Erythroblast (primary cell): ENCODE data around the gene USP53.

Experiments
- DNase-seq, 2 experiments: peaks; one replicate each; lab custom pipeline; 2025; lab: John Stamatoyannopoulos, UW
- GATA1 ChIP-seq: IDR thresholded peaks from 2 replicates; pipeline ENCODE4 v1.6.1; 2011; ENCODE audit warnings: low read depth, mild to moderate bottlenecking, control low read depth, low read length, moderate library complexity
- POLR2A ChIP-seq: IDR thresholded peaks from 2 replicates; pipeline ENCODE4 v1.6.1; 2011; ENCODE audit warnings: mild to moderate bottlenecking, low read length

The USP53 gene

GRCh38 chr4:119300101-119300978 is 87.8 kb downstream of the USP53 start:
- no peak for DNase-seq
- TF ChIP-seq POLR2A (peak; percentile 85), GATA1 (no peak)

GRCh38 chr4:119302073-119302832 is 89.7 kb downstream of the USP53 start:
- TF ChIP-seq POLR2A (no peak), GATA1 (no peak)
- DNase-seq = no peak

GRCh38 chr4:119303587-119304305 is 91.2 kb downstream of the USP53 start:
- no peak for DNase-seq
- TF ChIP-seq POLR2A (no peak), GATA1 (no peak)

GRCh38 chr4:119304431-119304830 is 91.9 kb downstream of the USP53 start:
- no peak for DNase-seq

GRCh38 chr4:119307606-119308005 is 95.1 kb downstream of the USP53 start:
- no peak for TF ChIP-seq GATA1
- DNase-seq = no peak

More at GRCh38 chr4:119304431-119304830, 91.9 kb downstream of the USP53 start:
- TF ChIP-seq POLR2A (no peak), GATA1 (no peak)

GRCh38 chr4:119310826-119311225 is 98.3 kb downstream of the USP53 start:
- TF ChIP-seq GATA1 = no peak
- TF ChIP-seq POLR2A = no peak
- DNase-seq = no peak

GRCh38 chr4:119313237-119313636 is 100.7 kb downstream of the USP53 start:
- no peak for TF ChIP-seq GATA1
- no peak for TF ChIP-seq POLR2A
- DNase-seq = no peak

- DNase-seq = peak; percentile 3 to 20
Measured at GRCh38 chr4:119314356-119314755, 101.8 kb downstream of the USP53 start.

GRCh38 chr4:119315036-119315435 is 102.5 kb downstream of the USP53 start:
- DNase-seq = no peak
- no peak for TF ChIP-seq GATA1
- TF ChIP-seq POLR2A = no peak

More at GRCh38 chr4:119314356-119314755, 101.8 kb downstream of the USP53 start:
- TF ChIP-seq POLR2A (no peak), GATA1 (no peak)

GRCh38 chr4:119317990-119318389 is 105.5 kb downstream of the USP53 start:
- DNase-seq = no peak
- TF ChIP-seq GATA1 (no peak), POLR2A (no peak)

GRCh38 chr4:119321921-119322687 is 109.6 kb downstream of the USP53 start, which contains the start of gene FABP2:
Gene FABP2, minus strand, starts transcription at chr4:119322138. Its CDS starts 36 bp downstream, at chr4:119322102.
- no peak for TF ChIP-seq POLR2A
- no peak for TF ChIP-seq GATA1
- DNase-seq = no peak

- no peak for DNase-seq
- no peak for TF ChIP-seq POLR2A
- no peak for TF ChIP-seq GATA1
Measured at GRCh38 chr4:119328695-119329094, 116.2 kb downstream of the USP53 start.
